ENCODE data around the gene SPDYE4.

DNA sequence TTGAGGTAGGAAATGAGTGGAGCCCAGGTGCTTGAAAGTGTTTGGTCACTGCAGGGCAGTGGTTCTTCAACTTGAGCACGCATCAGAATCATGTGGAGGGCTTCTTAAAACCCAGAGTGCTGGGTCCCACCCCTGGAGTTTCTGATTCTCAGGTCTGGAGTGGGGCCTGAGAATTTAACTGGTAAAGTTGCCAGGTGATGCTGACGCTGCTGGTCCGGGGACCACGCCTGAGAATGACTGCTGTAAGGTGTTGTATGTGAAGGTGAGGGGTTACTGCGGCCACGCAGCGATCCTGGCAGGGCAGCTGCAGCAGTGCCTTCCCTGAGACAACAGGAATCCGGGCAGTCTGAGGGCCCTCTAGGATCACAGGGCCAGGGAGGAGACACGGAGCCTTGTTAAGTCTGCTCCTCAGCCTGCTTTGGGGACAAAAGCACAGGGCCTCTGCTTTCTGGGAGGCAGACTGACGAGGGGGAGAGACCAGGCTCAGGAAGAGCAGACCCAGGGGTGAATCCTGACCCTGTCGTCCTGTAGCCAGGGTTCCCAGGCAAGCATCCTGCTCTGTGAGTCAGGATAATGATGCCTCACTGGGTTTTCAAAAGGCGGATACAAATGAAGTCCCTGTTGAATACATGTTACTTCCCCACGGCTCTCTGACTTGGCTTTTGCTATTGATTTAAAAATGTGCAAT is 30.0 kb downstream of the SPDYE4 start:
- TF ChIP-seq GATA2 (IDR thresholded peaks at IDR 0.05; ENCODE audit: low read depth, low read length): no peak
- no peak for TF ChIP-seq GATA3 (IDR thresholded peaks at IDR 0.05; ENCODE audit: low read depth, low read length)
